GM21825 (cell line): ENCODE data around the gene PMM1.

Source experiments
- ATAC-seq: cut with Tn5 transposase; IDR thresholded peaks from one replicate; pipeline ENCODE4 v1.9.1; 2021; ENCODE audit warnings: mild to moderate bottlenecking, moderate library complexity; ENCODE audit not compliant: unreplicated experiment

The PMM1 gene

GRCh38 chr22:41539146-41540005 is 50.3 kb downstream of the PMM1 start:
- no peak for ATAC-seq

DNA sequence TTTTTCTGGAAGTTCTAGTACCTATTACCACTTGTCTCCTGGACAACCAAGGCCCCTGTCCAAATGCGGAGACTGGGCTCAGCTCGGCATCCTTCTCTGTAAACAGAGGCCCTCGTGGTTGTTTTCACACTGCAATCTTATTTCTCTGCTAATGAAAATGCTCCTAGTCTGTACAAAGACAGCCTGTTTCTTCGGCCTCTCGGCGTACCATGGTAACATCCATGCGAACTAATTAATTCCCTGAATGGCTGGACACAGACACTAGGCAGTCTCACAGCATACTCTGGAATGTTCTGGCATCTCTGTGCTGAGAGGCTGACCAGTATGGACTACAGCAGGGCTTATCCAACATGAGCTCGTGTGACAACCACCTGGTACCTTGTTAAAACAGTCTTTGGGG is 51.1 kb downstream of the PMM1 start:
- no peak for ATAC-seq

GRCh38 chr22:41537203-41537602 is 52.4 kb downstream of the PMM1 start:
- no peak for ATAC-seq

- ATAC-seq = no peak
Measured at GRCh38 chr22:41535244-41535643, 54.4 kb downstream of the PMM1 start.

DNA sequence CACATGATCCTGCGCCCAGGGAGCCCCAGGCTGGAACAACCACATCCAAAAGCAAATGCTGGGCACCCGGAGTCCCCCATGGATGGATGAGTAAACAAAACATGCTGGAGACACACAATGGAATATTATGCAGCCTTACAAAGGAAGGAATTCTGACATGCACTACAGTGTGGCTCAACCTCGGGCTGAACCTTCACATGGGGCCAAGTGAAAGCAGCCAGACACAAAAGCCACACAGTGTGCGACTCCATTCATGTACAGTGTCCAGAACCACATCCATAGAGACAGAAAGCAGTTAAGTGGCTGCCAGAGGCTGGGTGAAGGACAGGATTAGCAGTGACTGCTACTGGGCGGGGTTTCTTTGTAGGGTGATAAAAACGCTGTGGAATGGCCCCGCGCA is 55.4 kb downstream of the PMM1 start:
- no peak for ATAC-seq

- ATAC-seq = no peak
Measured at GRCh38 chr22:41532908-41533825, 56.5 kb downstream of the PMM1 start.

- ATAC-seq = no peak
Measured at GRCh38 chr22:41531715-41532477, 57.7 kb downstream of the PMM1 start.

GRCh38 chr22:41530890-41531714 is 58.5 kb downstream of the PMM1 start:
- no peak for ATAC-seq

- ATAC-seq = no peak
Measured at GRCh38 chr22:41528938-41529561, 60.6 kb downstream of the PMM1 start.

- no peak for ATAC-seq
Measured at GRCh38 chr22:41528132-41528766, 61.4 kb downstream of the PMM1 start.
